Suppressor macrophage (primary cell): Measurements from ENCODE around the gene ADNP2.

Experiments
- DNase-seq, 4 experiments: peaks; one replicate each; pipeline ENCODE4 v3.0.0-alpha.2; 2020 to 2022

Gene ADNP2

GRCh38 chr18:80107426-80107825 is 1.6 kb upstream of the ADNP2 start:
- no peak for DNase-seq

GRCh38 chr18:80108121-80108536 is 933 bp upstream of the ADNP2 start:
- no peak for DNase-seq

- peak; percentile 34 to 73 (median 50) for DNase-seq
Measured at GRCh38 chr18:80109676-80110078, 615 bp downstream of the ADNP2 start.

GRCh38 chr18:80112624-80113248 is 3.7 kb downstream of the ADNP2 start:
- peak in 3 of 4 experiments; percentile 20 to 47 (median 36) for DNase-seq

GRCh38 chr18:80115035-80115434 is 6.0 kb downstream of the ADNP2 start:
- DNase-seq: no peak

- no peak for DNase-seq
Measured at GRCh38 chr18:80119111-80119510, 10.0 kb downstream of the ADNP2 start.

GRCh38 chr18:80120932-80121331 is 11.9 kb downstream of the ADNP2 start:
- no peak for DNase-seq

GRCh38 chr18:80124131-80124530 is 15.1 kb downstream of the ADNP2 start:
- no peak for DNase-seq

- DNase-seq: no peak
Measured at GRCh38 chr18:80126797-80127196, 17.7 kb downstream of the ADNP2 start.

GRCh38 chr18:80127635-80128034 is 18.6 kb downstream of the ADNP2 start:
- DNase-seq: no peak

GRCh38 chr18:80129672-80130367 is 20.8 kb downstream of the ADNP2 start:
- DNase-seq: no peak

- DNase-seq: no peak
Measured at GRCh38 chr18:80130555-80130954, 21.5 kb downstream of the ADNP2 start.

- DNase-seq: no peak
Measured at GRCh38 chr18:80132180-80132812, 23.2 kb downstream of the ADNP2 start.

GRCh38 chr18:80133124-80133523 is 24.1 kb downstream of the ADNP2 start:
- no peak for DNase-seq

GRCh38 chr18:80135136-80135535 is 26.1 kb downstream of the ADNP2 start:
- DNase-seq: no peak

- DNase-seq: no peak
Measured at GRCh38 chr18:80136679-80137078, 27.6 kb downstream of the ADNP2 start.

GRCh38 chr18:80137137-80137536 is 28.1 kb downstream of the ADNP2 start:
- no peak for DNase-seq

GRCh38 chr18:80137976-80138375 is 28.9 kb downstream of the ADNP2 start:
- DNase-seq: no peak

- no peak for DNase-seq
Measured at GRCh38 chr18:80140455-80140985, 31.5 kb downstream of the ADNP2 start.

GRCh38 chr18:80143881-80144280 is 34.8 kb downstream of the ADNP2 start:
- no peak for DNase-seq

- no peak for DNase-seq
Measured at GRCh38 chr18:80145196-80145804, 36.2 kb downstream of the ADNP2 start.

GRCh38 chr18:80147037-80147417 is 38.0 kb downstream of the ADNP2 start:
- DNase-seq: peak in 2 of 4 experiments; percentile 14 to 19
